GM12878 (cell line): ENCODE results near the gene SPEM2. TPM values are rescaled to one million over a fixed set of nuclear protein-coding genes. Genes with fewer than 3 reads are reported as not detected.
A peak's percentile ranks its signal among the peaks of the same experiment; 100 is the strongest.

Experiments
- ATAC-seq: fragments of 200-7000 bp; cut with Tn5 transposase; 3 replicates; pipeline ENCODE4 v1.9.1; 2020; ENCODE audit warnings: mild to moderate bottlenecking, moderate library complexity
- BruUV-seq: library from RNA; stranded (reverse); fragments of 400-500 nt; replicated peaks from 2 replicates; lab custom pipeline; 2021; lab: Mats Ljungman, UMichigan
- CTCF ChIA-PET: fragments of 300-600 bp; sonication (Branson Sonifier 250); formaldehyde crosslinking; extraction: SDS; loops from one replicate; lab custom pipeline; 2021; ENCODE audit warnings: inconsistent platforms; lab: Yijun Ruan, JAX
- POLR2A ChIA-PET: fragments of 350-600 bp; formaldehyde crosslinking; extraction: SDS; loops from one replicate; lab custom pipeline; 2021; ENCODE audit warnings: inconsistent platforms; lab: Charles Lee
- RAD21 ChIA-PET: fragments of 300-600 bp; sonication (Branson Sonifier 250); formaldehyde crosslinking; loops from one replicate; lab custom pipeline; 2023; ENCODE audit warnings: antibody characterized with exemption; ENCODE audit not compliant: unreplicated experiment; lab: Charles Lee
- SMC1A ChIA-PET: fragments of 300-600 bp; sonication (Branson Sonifier 250); formaldehyde crosslinking; loops from one replicate; lab custom pipeline; 2023; ENCODE audit not compliant: unreplicated experiment, uncharacterized antibody; lab: Charles Lee
- DNase-seq: peaks from one replicate; pipeline ENCODE4 v3.0.0-alpha.2; 2011; ENCODE audit warnings: low read depth, low spot score
- FAIRE-seq: peaks from 3 replicates; lab custom pipeline; 2011; peaks lifted over from hg19 to GRCh38; lab: Jason Lieb, UNC
- H2AFZ ChIP-seq: 2 replicates; pipeline ENCODE4 v1.6.0; 2011; ENCODE audit warnings: low read depth, low read length, control low read depth; ENCODE audit not compliant: control insufficient read depth
- H3K27ac ChIP-seq: 2 replicates; pipeline ENCODE4 v1.5.1; 2011; ENCODE audit warnings: control low read depth; ENCODE audit not compliant: control insufficient read depth, insufficient read depth
- H3K27me3 ChIP-seq, 2 experiments: replicated peaks in 1 of 2; 2 replicates each; pipeline versions ENCODE4 v1.6.0 to v1.6.1; 2011; ENCODE audit warnings: low read length in 1 of 2; ENCODE audit not compliant: control insufficient read depth in 2 of 2, insufficient read depth in 2 of 2
- H3K36me3 ChIP-seq, 2 experiments: 2 replicates each; pipeline ENCODE4 v1.5.1; 2011; ENCODE audit warnings: low read length in 1 of 2; ENCODE audit not compliant: control insufficient read depth in 2 of 2, insufficient read depth in 2 of 2
- H3K4me1 ChIP-seq: 2 replicates; pipeline ENCODE4 v1.6.1; 2011; ENCODE audit warnings: mild to moderate bottlenecking, low read length, moderate library complexity, mixed read lengths; ENCODE audit not compliant: control insufficient read depth, insufficient read depth
- H3K4me2 ChIP-seq: 2 replicates; pipeline ENCODE4 v1.6.0; 2011; ENCODE audit warnings: control low read depth; ENCODE audit not compliant: control insufficient read depth, insufficient read depth
- H3K4me3 ChIP-seq: fragments of 200-600 bp; sonication (generic); 2 replicates; pipeline ENCODE4 v1.5.1; 2016
- H3K79me2 ChIP-seq: 2 replicates; pipeline ENCODE4 v1.6.0; 2011; ENCODE audit warnings: low read length; ENCODE audit not compliant: control insufficient read depth, insufficient read depth
- H3K9ac ChIP-seq: 2 replicates; pipeline ENCODE4 v1.8.0; 2011; ENCODE audit warnings: low read length, control low read depth, mixed read lengths; ENCODE audit not compliant: control insufficient read depth, insufficient read depth
- H3K9me3 ChIP-seq: replicated peaks from 3 replicates; pipeline ENCODE4 v1.5.1; 2011; ENCODE audit warnings: mild to moderate bottlenecking, low read length; ENCODE audit not compliant: control insufficient read depth, insufficient read depth
- H4K20me1 ChIP-seq: 2 replicates; pipeline ENCODE4 v1.6.0; 2011; ENCODE audit not compliant: control insufficient read depth, insufficient read depth
- BCL11A ChIP-seq: IDR thresholded peaks from 2 replicates; pipeline ENCODE4 v1.6.1; 2011; ENCODE audit warnings: low read depth, low read length
- BHLHE40 ChIP-seq, 2 experiments: fragments of 450-650 bp in 1 of 2; IDR thresholded peaks; 2 replicates each; pipeline ENCODE4 v1.6.1; 2011 to 2017; ENCODE audit warnings: low read depth in 2 of 2, borderline replicate concordance in 1 of 2, improper control_type of control experiment in 1 of 2, low read length in 1 of 2, mild to moderate bottlenecking in 1 of 2
- E2F4 ChIP-seq: IDR thresholded peaks from 2 replicates; pipeline ENCODE4 v1.6.1; 2012; ENCODE audit warnings: low read depth, low read length, improper control_type of control experiment
- ELK1 ChIP-seq: IDR thresholded peaks from 2 replicates; pipeline ENCODE4 v1.6.1; 2012; ENCODE audit warnings: low read depth, low read length, improper control_type of control experiment
- FOXK2 ChIP-seq: fragments of 450-650 bp; IDR thresholded peaks from 2 replicates; pipeline ENCODE4 v1.6.1; 2017; ENCODE audit warnings: mild to moderate bottlenecking, moderate library complexity
- IKZF1 ChIP-seq: fragments of 450-650 bp; conservative IDR thresholded peaks from 2 replicates; pipeline ENCODE4 v1.6.1; 2017; ENCODE audit warnings: antibody characterized with exemption, mild to moderate bottlenecking
- IKZF2 ChIP-seq, 2 experiments: fragments of 450-650 bp; IDR thresholded peaks; 2 replicates each; pipeline ENCODE4 v1.6.1; 2017; ENCODE audit warnings: mild to moderate bottlenecking in 2 of 2, moderate library complexity in 2 of 2
- KDM1A ChIP-seq: fragments of 200-600 bp; sonication (generic); IDR thresholded peaks from 2 replicates; pipeline ENCODE4 v1.6.1; 2016; ENCODE audit warnings: borderline replicate concordance
- MYC ChIP-seq: IDR thresholded peaks from 2 replicates; pipeline ENCODE4 v1.6.1; 2011; ENCODE audit warnings: mild to moderate bottlenecking, low read length, moderate library complexity, inconsistent platforms; ENCODE audit not compliant: insufficient read depth, insufficient replicate concordance, insufficient read length, severe bottlenecking
- POU2F2 ChIP-seq: IDR thresholded peaks from 3 replicates; pipeline ENCODE4 v1.6.1; 2011; ENCODE audit warnings: low read depth, mild to moderate bottlenecking, low read length, borderline replicate concordance
- SMAD5 ChIP-seq: IDR thresholded peaks from 2 replicates; pipeline ENCODE4 v1.6.1; 2016; ENCODE audit warnings: antibody characterized with exemption, low read depth
- SMARCA5 ChIP-seq: fragments of 450-650 bp; IDR thresholded peaks from 2 replicates; pipeline ENCODE4 v1.6.1; 2017; ENCODE audit warnings: mild to moderate bottlenecking
- USF2 ChIP-seq: IDR thresholded peaks from 2 replicates; pipeline ENCODE4 v1.6.1; 2011; ENCODE audit warnings: low read depth, low read length, improper control_type of control experiment, borderline replicate concordance
- ZNF207 ChIP-seq: fragments of 450-650 bp; IDR thresholded peaks from 2 replicates; pipeline ENCODE4 v1.6.1; 2014; ENCODE audit warnings: antibody characterized with exemption, mild to moderate bottlenecking, borderline replicate concordance
- WGBS: methylation state at CpG from one replicate; pipeline ENCODE4 v1.1.6; 2016; ENCODE audit warnings: low lambda C conversion rate; ENCODE audit not compliant: insufficient replicate concordance, insufficient coverage; ENCODE audit errors: missing lambda C conversion rate; 5-methylcytosine and 5-hydroxymethylcytosine counted together
- in situ Hi-C: fragments of 300-500 bp; cut with MboI; formaldehyde crosslinking; loops from 9 replicates; pipeline ENCODE4 v1.14.3; 2018; ENCODE audit warnings: mixed read lengths
- intact Hi-C: fragments of 100-400 bp; cut with micrococcal nuclease; formaldehyde crosslinking; loops from one replicate; pipeline ENCODE4 v1.14.2; 2022; ENCODE audit not compliant: unreplicated experiment
- polyA plus RNA-seq, 11 experiments: library from polyadenylated mRNA; depleted of rRNA in 4 of 11; unstranded in 6 of 11; stranded (reverse) in 5 of 11; fragments of >200 nt; fragmentation: Nextera tagmentation in 4 of 11; fragmentation: Illumina TruSeq in 1 of 11; extraction: Ambion mirVana in 4 of 11; extraction: Trizol in 1 of 11; gene quantifications; 1 replicate in 1 of 11; 2 replicates in 10 of 11; pipeline versions ENCODE4 v1.2.1 to v1.2.3, GENCODE V29; 2011 to 2016; ENCODE audit warnings: inconsistent platforms in 2 of 11, missing spikeins in 2 of 11, low read depth in 1 of 11
- total RNA-seq, 4 experiments: library from RNA; depleted of rRNA in 3 of 4; stranded (reverse); fragments of >200 nt in 3 of 4; fragmentation: Illumina TruSeq in 1 of 4; extraction: Trizol in 1 of 4; gene quantifications; 2 replicates each; pipeline versions ENCODE4 v1.2.1 to v1.2.3, GENCODE V29; 2013 to 2021

Gene SPEM2
- total and polyA plus RNA-seq, 10 of the 15 experiments (the other 5 are each of a cell fraction or from before 2014, with no cell fraction given) = not detected

- TF ChIP-seq USF2 (no peak), IKZF1 (no peak), IKZF2 (IDR thresholded peaks at IDR 0.05) (no peak), E2F4 (no peak), ZNF207 (no peak), KDM1A (no peak), POU2F2 (no peak)
Measured at GRCh38 chr17:7403043-7403726, 22.2 kb upstream of the SPEM2 start (continued).

DNA sequence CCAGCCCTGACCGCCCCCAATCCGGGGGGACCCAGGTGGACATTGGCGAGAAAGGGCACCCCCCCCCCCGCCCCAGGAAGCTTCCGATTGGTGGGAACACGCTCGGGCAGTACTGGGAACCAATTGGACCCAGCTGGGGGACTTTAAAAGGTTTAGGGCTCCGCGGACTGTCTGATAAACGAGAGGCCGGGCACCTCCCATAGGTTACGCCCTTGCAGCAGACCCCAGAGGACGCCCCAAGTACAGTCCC is 21.8 kb upstream of the SPEM2 start:
- ATAC-seq (peak; percentile 53), DNase-seq (no peak), FAIRE-seq (no peak)
- SMC1A ChIA-PET = interaction anchor here (0.8 to 2.2 kb wide), 7 partner anchors 31 to 283 kb away, joined by 3 to 8 read pairs (median 3); partner anchors contain the start of genes SAT2, TMEM102 and TP53
- Histone ChIP-seq H3K4me1 (peaks cover 3% of the 10 kb centered on the region; the same call in 1 of the 2 replicates), H3K9ac (peak overlapping the region; percentile 87), H4K20me1 (no peaks in the 10 kb centered on the region), H3K79me2 (peaks cover 2% of the 10 kb centered on the region), H3K27ac (peak overlapping the region; percentile 50), H3K36me3 (no peaks in the 10 kb centered on the region), H2AFZ (peak overlapping the region; percentile 86), H3K9me3 (no peaks in the 10 kb centered on the region), H3K4me2 (peak overlapping the region; percentile 70), H3K27me3 (peaks cover 0 to 6% of the 10 kb centered on the region in 2 experiments; a peak in 2 of 4 replicates), H3K4me3 (peak overlapping the region; percentile 85)
- POLR2A ChIA-PET = interaction anchor here (0.5 to 2.7 kb wide), 19 partner anchors 9 to 1032 kb away, joined by 3 to 23 read pairs (median 4); partner anchors contain the start of genes ACAP1, CD68, FGF11 and NEURL4
- RAD21 ChIA-PET = interaction anchor here (0.6 to 2.2 kb wide), 12 partner anchors 9 to 818 kb away, joined by 3 to 13 read pairs (median 4); partner anchors contain the start of genes ACADVL, ACAP1, PLSCR3 and TMEM102
- BruUV-seq = no TSS peak
- intact Hi-C loops = loop anchor here (5.0 kb wide), 1 partner anchor 34 kb away; the partner anchor contains the start of genes FGF11 and TMEM102
- WGBS = under 1% methylated on average over 13 of the region's 13 CpGs
- in situ Hi-C loops = no loop called here
- CTCF ChIA-PET = interaction anchor here (0.8 to 2.1 kb wide), 4 partner anchors 32 to 111 kb away, joined by 3 to 8 read pairs (median 4); partner anchors contain the start of genes ACAP1 and TMEM102
- TF ChIP-seq MYC (no peak), BHLHE40 (IDR thresholded peaks at IDR 0.05; ENCODE audit: borderline replicate concordance in 1 of 2, low read depth in 2 of 2, low read length in 1 of 2) (0 out of 4 replicates have a peak, but pooled peaks of 1 of the 2 experiments have one; percentile 20), BCL11A (no peak), SMAD5 (no peak), FOXK2 (no peak), SMARCA5 (0 out of 2 replicates have a peak, but pooled peaks have one; percentile 22), ELK1 (peak; percentile 42; the same call in 1 of the 2 replicates)
